Left ventricle myocardium inferior (tissue), 1 donor: ENCODE results near the gene IPO4. TPM values are rescaled to one million over a fixed set of nuclear protein-coding genes. Genes with fewer than 3 reads are reported as not detected.
A peak's percentile ranks its signal among the peaks of the same experiment; 100 is the strongest.

ENCODE experiments used
- DNase-seq: peaks from one replicate; pipeline ENCODE4 v3.0.0-alpha.2; 2020
- H3K27ac ChIP-seq: fragments of 200-600 bp; replicated peaks from 2 replicates; pipeline ENCODE4 v1.8.0; 2021
- H3K27me3 ChIP-seq: fragments of 200-600 bp; 2 replicates; pipeline ENCODE4 v1.8.0; 2021; ENCODE audit warnings: low read depth
- H3K36me3 ChIP-seq: fragments of 200-600 bp; 2 replicates; pipeline ENCODE4 v1.8.0; 2021
- H3K4me1 ChIP-seq: fragments of 200-600 bp; 2 replicates; pipeline ENCODE4 v1.8.0; 2021
- H3K4me3 ChIP-seq: fragments of 200-600 bp; 2 replicates; pipeline ENCODE4 v1.8.0; 2021; ENCODE audit warnings: mild to moderate bottlenecking, moderate library complexity
- H3K9me3 ChIP-seq: fragments of 200-600 bp; replicated peaks from 2 replicates; pipeline ENCODE4 v1.8.0; 2021
- CTCF ChIP-seq: fragments of 200-600 bp; IDR thresholded peaks from 2 replicates; pipeline ENCODE4 v1.8.0; 2021; ENCODE audit warnings: antibody characterized with exemption, mild to moderate bottlenecking, borderline replicate concordance
- intact Hi-C: fragments of 100-400 bp; cut with micrococcal nuclease; formaldehyde crosslinking; loops from one replicate; pipeline ENCODE4 v1.11.0; 2022
- total RNA-seq: library from RNA; stranded (reverse); fragmentation: NEBNext Ultra II Directional; extraction: Animal tissue kit (Norgen Biotek cat#: 25700); gene quantifications from one replicate; pipeline ENCODE4 v1.2.1, GENCODE V29; 2021
- donor health status: DM: no; HTN: yes; CAD: no; lungs with severe emphysema.

IPO4 gene
- total RNA-seq, 1 donor from 2014 or later = 13.3 TPM

- Histone ChIP-seq H3K4me1 (peaks cover 72% of the 10 kb centered on the region), H3K36me3 (peaks cover 29% of the 10 kb centered on the region), H3K9me3 (no peaks in the 10 kb centered on the region), H3K4me3 (no peak overlapping the region), H3K27me3 (no peaks in the 10 kb centered on the region), H3K27ac (no peak overlapping the region)
- intact Hi-C loops = no loop called here
- no peak for DNase-seq
- no peak for TF ChIP-seq CTCF
Measured at GRCh38 chr14:24144451-24144850, 44.2 kb downstream of the IPO4 start.

- peaks cover 70% of the 10 kb centered on the region for H3K4me1 ChIP-seq
- H3K36me3 ChIP-seq = peaks cover 29% of the 10 kb centered on the region
- DNase-seq = no peak
- H3K27me3 ChIP-seq = no peaks in the 10 kb centered on the region
- H3K4me3 ChIP-seq = no peak overlapping the region
- no peak overlapping the region for H3K27ac ChIP-seq
- no peak for TF ChIP-seq CTCF
- no peaks in the 10 kb centered on the region for H3K9me3 ChIP-seq
- intact Hi-C loops = no loop called here
Measured at GRCh38 chr14:24143511-24143910, 45.1 kb downstream of the IPO4 start.

- Histone ChIP-seq H3K27me3 (no peaks in the 10 kb centered on the region), H3K27ac (peak within 1 kb of the TSS; percentile 94), H3K9me3 (no peaks in the 10 kb centered on the region), H3K36me3 (peaks cover 40% of the 10 kb centered on the region), H3K4me3 (peak within 1 kb of the TSS; percentile 93), H3K4me1 (peaks cover 76% of the 10 kb centered on the region)
- DNase-seq = peak; percentile 100
- intact Hi-C loops = no loop called here
- TF ChIP-seq CTCF = peak; percentile 80
Measured at GRCh38 chr14:24141097-24141880, 47.3 kb downstream of the IPO4 start, which contains the start of gene EMC9. EMC9 (minus strand) TSS chr14:24141591; CDS start chr14:24141304, 287 bp downstream.

GRCh38 chr14:24139272-24139934 is 49.2 kb downstream of the IPO4 start:
- peak overlapping the region; percentile 93 for H3K4me3 ChIP-seq
- H3K4me1 ChIP-seq = peaks cover 70% of the 10 kb centered on the region
- H3K27me3 ChIP-seq = no peaks in the 10 kb centered on the region
- TF ChIP-seq CTCF = no peak
- peak overlapping the region; percentile 94 for H3K27ac ChIP-seq
- H3K9me3 ChIP-seq = no peaks in the 10 kb centered on the region
- DNase-seq = no peak
- intact Hi-C loops = no loop called here
- peaks cover 40% of the 10 kb centered on the region for H3K36me3 ChIP-seq

GRCh38 chr14:24138396-24139271 is 50.0 kb downstream of the IPO4 start:
- TF ChIP-seq CTCF = no peak
- no peak for DNase-seq
- Histone ChIP-seq H3K4me3 (no peak overlapping the region), H3K27me3 (no peaks in the 10 kb centered on the region), H3K4me1 (peaks cover 70% of the 10 kb centered on the region), H3K27ac (peak overlapping the region; percentile 40), H3K9me3 (no peaks in the 10 kb centered on the region), H3K36me3 (peaks cover 35% of the 10 kb centered on the region)
- intact Hi-C loops = no loop called here
